Pancreas (tissue), 10 donors: ENCODE results near the gene ZC3H18. TPM values are rescaled to one million over a fixed set of nuclear protein-coding genes. Genes with fewer than 3 reads are reported as not detected.

Experiments used
- ATAC-seq, 4 donors: fragments of 200-7000 bp; cut with Tn5 transposase; one replicate each; pipeline versions ENCODE4 v1.8.0 to v1.9.1; 2020; ENCODE audit warnings: mild to moderate bottlenecking in 4 of 4, moderate library complexity in 4 of 4
- DNase-seq, 6 donors: peaks; one replicate each; pipeline ENCODE4 v3.0.0-alpha.2; 2020
- FAIRE-seq: peaks from 2 replicates; lab custom pipeline; 2012; peaks lifted over from hg19 to GRCh38; lab: Jason Lieb, UNC
- H3K27ac ChIP-seq, 4 donors: fragments of 200-600 bp; sonication (generic); 1 replicate in 3 of 4; 2 replicates in 1 of 4; pipeline versions ENCODE4 v1.5.0 to v1.8.0; 2020
- H3K27me3 ChIP-seq, 4 donors: fragments of 200-600 bp; one replicate each; pipeline ENCODE4 v1.8.0; 2021
- H3K36me3 ChIP-seq, 3 donors: fragments of 200-600 bp; sonication (generic) in 1 of 3; one replicate each; pipeline versions ENCODE4 v1.5.0 to v1.8.0; 2020 to 2021
- H3K4me1 ChIP-seq, 3 donors: fragments of 200-600 bp; one replicate each; pipeline ENCODE4 v1.8.0; 2021
- H3K4me3 ChIP-seq, 4 donors: fragments of 200-600 bp; sonication (generic) in 2 of 4; one replicate each; pipeline versions ENCODE4 v1.5.0 to v1.8.0; 2020 to 2021
- H3K9me3 ChIP-seq, 4 donors: fragments of 200-600 bp; one replicate each; pipeline ENCODE4 v1.8.0; 2021
- CTCF ChIP-seq, 4 donors: fragments of 200-600 bp; sonication (generic) in 3 of 4; IDR thresholded peaks; one replicate each; pipeline versions ENCODE4 v1.5.0 to v1.8.0; 2021; ENCODE audit warnings: antibody characterized with exemption in 4 of 4
- WGBS, 2 donors: extraction: QIAGEN DNeasy Blood & Tissue Kit; methylation state at CpG; one replicate each; pipeline ENCODE4 v1.1.7; 2013; 5-methylcytosine and 5-hydroxymethylcytosine counted together
- intact Hi-C, 3 donors: fragments of 100-400 bp; cut with DNase I; formaldehyde crosslinking; loops; one replicate each; pipeline versions ENCODE4 v1.11.1 to v1.14.2; 2022
- polyA plus RNA-seq, 2 donors: library from polyadenylated mRNA; stranded (reverse); fragments of 200-250 nt; gene quantifications; one replicate each; pipeline ENCODE4 v1.2.3, GENCODE V29; 2013
- total RNA-seq, 6 donors: library from RNA; stranded (reverse); fragmentation: NEBNext Ultra II Directional in 4 of 6; extraction: Animal tissue kit (Norgen Biotek cat#: 25700) in 4 of 6; gene quantifications; one replicate each; pipeline versions ENCODE4 v1.2.1 to v1.2.4, GENCODE V29; 2021 to 2023
- donor health status: healthy with polysubstance abuse.
- donor health status: DM: no; HTN: no; CAD: no; lungs with moderate emphysema.
- donor health status: DM: no; HTN: no; CAD: no.
- donor health status: control.
- donor health status: control.
- donor health status: Bipolar disorder and iron deficiency.
- donor health status: DM: yes; HTN: yes; CAD: no.
- donor health status: DM: no; HTN: no; CAD: no.
- donor health status: DM: no; HTN: no; CAD: no.
- donor health status: DM: yes; HTN: yes; CAD: no.

ZC3H18 gene
- total and polyA plus RNA-seq, 8 donors: 12.2 to 27.6 (median 16.8) TPM

- H3K4me3 ChIP-seq: no peak overlapping the region
- peak overlapping the region in 3 of 4 donors; percentile 1 to 44 (median 33) for H3K27ac ChIP-seq
Observed at GRCh38 chr16:88599092-88599733, 29.0 kb downstream of the ZC3H18 start.

GRCh38 chr16:88599825-88600538 lies 29.8 kb downstream of the ZC3H18 start:
- no peaks in the 10 kb centered on the region for H3K9me3 ChIP-seq
- no peaks in the 10 kb centered on the region for H3K4me1 ChIP-seq
- no peak for TF ChIP-seq CTCF (IDR thresholded peaks at IDR 0.05)
- 87 to 90% methylated on average over 25 of the region's 25 CpGs for WGBS, 2 donors
- intact Hi-C loops: no loop called here
- ATAC-seq (no peak), DNase-seq (no peak), FAIRE-seq (no peak)
- H3K27ac ChIP-seq: peak overlapping the region in 2 of 4 donors; percentile 1 to 33
- H3K27me3 ChIP-seq: no peaks in the 10 kb centered on the region
- no peak overlapping the region for H3K4me3 ChIP-seq
- H3K36me3 ChIP-seq: peaks cover 4 to 42% (median 12%) of the 10 kb centered on the region in 3 donors

More at GRCh38 chr16:88599092-88599733, 29.0 kb downstream of the ZC3H18 start:
- Histone ChIP-seq H3K36me3 (peaks cover 4 to 42% (median 12%) of the 10 kb centered on the region in 3 donors), H3K27me3 (no peaks in the 10 kb centered on the region), H3K9me3 (no peaks in the 10 kb centered on the region), H3K4me1 (no peaks in the 10 kb centered on the region)
- ATAC-seq (peak in 3 of 4 donors; percentile 38 to 81 (median 68)), DNase-seq (peak in 1 of 6 donors; percentile 69), FAIRE-seq (no peak)
- no peak for TF ChIP-seq CTCF (IDR thresholded peaks at IDR 0.05)
- WGBS, 2 donors: 88 to 91% methylated on average over 13 to 14 of the region's 14 CpGs
- intact Hi-C loops: no loop called here

- no peak for FAIRE-seq
- 95 to 96% methylated on average over 6 of the region's 6 CpGs for WGBS, 2 donors
- TF ChIP-seq CTCF (IDR thresholded peaks at IDR 0.05): no peak
- no peak for DNase-seq
- Histone ChIP-seq H3K27me3 (no peaks in the 10 kb centered on the region), H3K27ac (no peak overlapping the region), H3K36me3 (peaks cover 4 to 42% (median 12%) of the 10 kb centered on the region in 3 donors), H3K4me1 (no peaks in the 10 kb centered on the region), H3K9me3 (no peaks in the 10 kb centered on the region), H3K4me3 (no peak overlapping the region)
- no peak for ATAC-seq
- intact Hi-C loops: no loop called here
Observed at GRCh38 chr16:88600539-88600896, 30.3 kb downstream of the ZC3H18 start.

GRCh38 chr16:88601313-88602036 lies 31.3 kb downstream of the ZC3H18 start:
- FAIRE-seq (no peak), ATAC-seq (no peak), DNase-seq (no peak)
- intact Hi-C loops: no loop called here
- WGBS, 2 donors: 93 to 96% methylated on average over 9 of the region's 9 CpGs
- Histone ChIP-seq H3K4me1 (no peaks in the 10 kb centered on the region), H3K9me3 (no peaks in the 10 kb centered on the region), H3K4me3 (no peak overlapping the region), H3K36me3 (peaks cover 4 to 47% (median 12%) of the 10 kb centered on the region in 3 donors), H3K27ac (no peak overlapping the region), H3K27me3 (no peaks in the 10 kb centered on the region)
- TF ChIP-seq CTCF (IDR thresholded peaks at IDR 0.05): no peak
